Esophagus (tissue), 2 donors: ENCODE measurements around the gene MIPEP. TPM values are rescaled to one million over a fixed set of nuclear protein-coding genes. Genes with fewer than 3 reads are reported as not detected.

ENCODE experiments used
- H3K27ac ChIP-seq, 2 donors: one replicate each; pipeline ENCODE4 v1.5.1; 2013; ENCODE audit warnings: low read depth in 2 of 2, mild to moderate bottlenecking in 2 of 2, inconsistent platforms in 1 of 2, low read length in 1 of 2, moderate library complexity in 1 of 2
- H3K27me3 ChIP-seq, 2 donors: one replicate each; pipeline ENCODE4 v1.6.1; 2013; ENCODE audit warnings: low read length in 2 of 2, control low read depth in 1 of 2, mild to moderate bottlenecking in 1 of 2; ENCODE audit not compliant: insufficient read depth in 2 of 2, control insufficient read depth in 1 of 2
- H3K36me3 ChIP-seq, 2 donors: one replicate each; pipeline ENCODE4 v1.6.1; 2013; ENCODE audit warnings: low read length in 1 of 2; ENCODE audit not compliant: control insufficient read depth in 2 of 2, insufficient read depth in 2 of 2
- H3K4me1 ChIP-seq, 2 donors: one replicate each; pipeline ENCODE4 v1.6.1; 2013; ENCODE audit warnings: low read length in 1 of 2; ENCODE audit not compliant: control insufficient read depth in 2 of 2, insufficient read depth in 2 of 2
- H3K4me3 ChIP-seq, 2 donors: one replicate each; pipeline ENCODE4 v1.5.1; 2013; ENCODE audit warnings: low read length in 2 of 2, mild to moderate bottlenecking in 2 of 2, low read depth in 1 of 2, moderate library complexity in 1 of 2
- H3K9me3 ChIP-seq, 2 donors: one replicate each; pipeline ENCODE4 v1.6.1; 2013; ENCODE audit warnings: mild to moderate bottlenecking in 2 of 2, low read depth in 1 of 2, low read length in 1 of 2, moderate library complexity in 1 of 2; ENCODE audit not compliant: control insufficient read depth in 2 of 2, insufficient read depth in 1 of 2
- WGBS, 2 donors: extraction: QIAGEN DNeasy Blood & Tissue Kit; methylation state at CpG; one replicate each; pipeline ENCODE4 v1.1.7; 2013; 5-methylcytosine and 5-hydroxymethylcytosine counted together
- polyA plus RNA-seq, 2 donors: library from polyadenylated mRNA; stranded (reverse); fragments of 200-250 nt; gene quantifications; one replicate each; pipeline ENCODE4 v1.2.3, GENCODE V29; 2013
- donor health status: healthy with polysubstance abuse.
- donor health status: Bipolar disorder and iron deficiency.

MIPEP gene
- polyA plus RNA-seq, 2 donors = 16.3 to 16.7 TPM

DNA sequence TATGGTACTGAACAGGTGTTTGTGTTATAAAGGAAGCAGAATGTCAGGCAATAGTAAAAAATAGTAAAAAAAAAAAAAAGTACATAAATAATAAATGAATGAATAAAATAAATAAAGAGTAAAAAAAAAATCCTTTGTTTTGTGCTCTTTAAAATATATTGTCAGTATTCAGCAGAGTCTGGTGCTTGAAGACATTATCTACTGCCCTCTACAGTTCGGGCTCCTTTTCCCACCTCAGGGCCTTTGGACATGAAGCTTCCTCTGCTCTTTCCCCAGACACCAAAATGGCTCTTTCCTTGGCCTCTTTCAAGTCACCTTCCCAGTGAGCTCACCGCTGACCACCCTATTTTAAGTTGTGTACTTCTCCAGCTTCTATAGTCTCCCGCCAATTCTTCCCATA lies 181.5 kb downstream of the MIPEP start:
- Histone ChIP-seq H3K27ac (no peak overlapping the region), H3K36me3 (no peaks in the 10 kb centered on the region), H3K4me1 (peaks cover 0 to 2% of the 10 kb centered on the region in 2 donors), H3K9me3 (no peaks in the 10 kb centered on the region), H3K4me3 (no peak overlapping the region), H3K27me3 (no peaks in the 10 kb centered on the region)
- WGBS, 2 donors = 80 to 89% methylated on average over 3 of the region's 3 CpGs

DNA sequence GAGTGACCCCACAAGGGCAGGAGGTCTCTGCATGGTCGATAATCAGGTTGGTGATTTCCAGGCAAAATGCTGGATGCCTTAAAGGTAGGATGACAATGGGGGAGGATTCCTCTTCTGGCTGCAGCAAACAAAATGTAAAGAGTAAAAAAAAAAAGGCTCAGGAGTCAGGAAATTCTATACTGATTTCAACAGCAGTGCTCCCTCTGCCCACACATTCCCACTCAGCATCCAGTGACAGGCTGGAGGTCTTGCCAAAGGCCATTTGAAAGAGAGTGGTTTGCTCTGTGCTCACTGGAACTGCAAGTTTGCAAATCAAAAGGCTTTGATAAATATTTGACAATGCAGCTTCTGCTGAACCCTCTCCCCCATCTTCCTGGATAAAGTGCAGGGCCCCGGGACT lies 183.6 kb downstream of the MIPEP start:
- H3K36me3 ChIP-seq = no peaks in the 10 kb centered on the region
- no peak overlapping the region for H3K27ac ChIP-seq
- H3K9me3 ChIP-seq = no peaks in the 10 kb centered on the region
- H3K4me1 ChIP-seq = peaks cover 5% of the 10 kb centered on the region in 2 donors
- 63 to 72% methylated on average over 2 of the region's 2 CpGs for WGBS, 2 donors
- H3K4me3 ChIP-seq = no peak overlapping the region
- no peaks in the 10 kb centered on the region for H3K27me3 ChIP-seq

DNA sequence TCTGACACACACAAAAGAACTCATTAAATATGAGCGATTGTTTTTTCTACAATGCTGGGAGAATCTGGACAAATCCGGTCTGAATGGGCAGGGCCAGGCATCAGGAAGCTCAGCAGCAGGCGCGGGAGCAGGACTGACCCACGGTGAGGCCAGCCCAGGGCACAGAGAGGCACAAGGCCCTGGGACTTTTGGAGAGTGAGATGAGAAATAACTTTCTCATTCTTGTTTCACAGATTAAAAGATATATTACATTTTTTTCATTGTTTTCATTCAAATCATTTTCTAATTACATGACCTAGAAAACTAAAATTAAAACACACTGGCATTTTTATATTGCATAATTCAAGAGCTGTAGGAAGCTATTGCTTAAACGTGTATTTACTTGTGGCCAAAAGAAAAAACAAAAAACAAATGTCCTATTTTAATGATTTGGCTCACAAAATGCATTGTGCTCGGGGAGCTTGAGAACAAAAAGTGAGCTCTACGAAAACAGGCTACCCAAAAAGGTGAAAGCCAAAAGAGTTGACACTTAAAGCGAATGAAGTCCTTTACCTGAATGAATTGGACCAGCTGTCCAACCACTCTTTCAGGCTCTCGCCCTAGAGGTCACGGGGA lies 185.8 kb downstream of the MIPEP start:
- no peak overlapping the region for H3K27ac ChIP-seq
- H3K27me3 ChIP-seq = no peaks in the 10 kb centered on the region
- no peaks in the 10 kb centered on the region for H3K36me3 ChIP-seq
- H3K4me1 ChIP-seq = peaks cover 5% of the 10 kb centered on the region in 2 donors
- WGBS, 2 donors = 49 to 66% methylated on average over 11 of the region's 11 CpGs
- no peak overlapping the region for H3K4me3 ChIP-seq
- no peaks in the 10 kb centered on the region for H3K9me3 ChIP-seq

DNA sequence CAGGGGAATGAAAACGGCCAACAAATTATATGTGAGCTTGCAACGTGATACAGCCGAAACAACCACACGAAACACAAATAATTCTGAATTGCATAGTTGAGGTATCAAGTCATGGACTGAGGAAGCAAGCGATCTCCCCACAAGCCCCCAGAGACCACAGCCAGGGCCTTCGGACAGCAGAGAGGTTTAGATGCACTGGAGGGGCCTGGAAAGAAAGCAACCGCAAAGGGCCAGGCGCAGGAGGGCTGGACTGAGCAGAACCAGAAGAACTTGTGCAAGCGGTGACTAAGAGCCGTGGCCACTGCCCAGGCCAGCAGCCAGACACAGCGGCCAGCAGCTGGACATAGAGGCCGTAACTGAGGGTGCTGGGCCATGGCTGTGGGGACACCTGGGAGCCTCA lies 187.6 kb downstream of the MIPEP start:
- Histone ChIP-seq H3K36me3 (no peaks in the 10 kb centered on the region), H3K9me3 (no peaks in the 10 kb centered on the region), H3K4me3 (no peak overlapping the region), H3K27ac (no peak overlapping the region), H3K27me3 (no peaks in the 10 kb centered on the region), H3K4me1 (peaks cover 5% of the 10 kb centered on the region in 2 donors)
- WGBS, 2 donors = 83 to 85% methylated on average over 12 of the region's 12 CpGs

DNA sequence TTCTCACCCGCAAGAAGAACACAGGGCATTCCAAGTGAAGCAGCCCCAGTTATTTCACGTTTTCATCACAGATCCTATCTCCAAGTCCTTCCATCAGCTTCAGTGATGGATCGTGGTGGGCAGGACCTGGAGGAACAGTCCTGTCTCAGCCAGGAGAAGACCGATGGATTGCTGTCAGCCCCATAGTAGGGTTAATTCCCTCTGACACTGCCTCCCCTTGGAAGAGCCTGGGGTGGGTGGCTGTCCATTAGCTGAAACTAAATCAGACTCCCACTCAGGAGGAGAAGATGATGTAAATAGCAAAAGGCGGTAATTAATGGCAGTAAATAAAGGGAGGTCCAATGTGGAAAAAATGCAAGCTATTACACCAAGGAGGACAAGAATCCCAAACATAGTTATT lies 188.0 kb downstream of the MIPEP start:
- peaks cover 6 to 8% of the 10 kb centered on the region in 2 donors for H3K4me1 ChIP-seq
- H3K27ac ChIP-seq = no peak overlapping the region
- no peaks in the 10 kb centered on the region for H3K9me3 ChIP-seq
- H3K4me3 ChIP-seq = no peak overlapping the region
- H3K27me3 ChIP-seq = no peaks in the 10 kb centered on the region
- 89 to 93% methylated on average over 5 of the region's 5 CpGs for WGBS, 2 donors
- H3K36me3 ChIP-seq = no peaks in the 10 kb centered on the region

DNA sequence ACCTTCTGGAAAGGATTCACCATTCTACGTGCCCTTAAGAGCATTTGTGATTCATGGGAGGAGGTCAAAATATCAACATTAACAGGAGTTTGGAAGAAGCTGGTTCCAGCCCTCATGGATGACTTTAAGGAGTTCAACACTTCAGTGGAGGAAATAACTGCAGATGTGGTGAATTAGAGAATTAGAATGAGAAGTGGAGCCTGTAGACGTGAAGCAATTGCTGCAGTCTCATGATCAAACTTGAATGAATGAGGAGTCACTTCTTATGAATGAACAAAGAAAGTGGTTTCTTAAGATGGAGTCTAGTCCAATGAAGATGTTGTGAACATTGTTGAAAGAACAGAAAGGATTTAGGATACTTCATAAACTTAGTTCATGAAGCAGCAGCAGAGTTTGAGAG lies 189.9 kb downstream of the MIPEP start:
- Histone ChIP-seq H3K4me3 (no peak overlapping the region), H3K9me3 (no peaks in the 10 kb centered on the region), H3K4me1 (peaks cover 9 to 14% of the 10 kb centered on the region in 2 donors), H3K27ac (no peak overlapping the region), H3K27me3 (no peaks in the 10 kb centered on the region), H3K36me3 (no peaks in the 10 kb centered on the region)
- WGBS, 2 donors = 86 to 90% methylated on average over 2 of the region's 2 CpGs

DNA sequence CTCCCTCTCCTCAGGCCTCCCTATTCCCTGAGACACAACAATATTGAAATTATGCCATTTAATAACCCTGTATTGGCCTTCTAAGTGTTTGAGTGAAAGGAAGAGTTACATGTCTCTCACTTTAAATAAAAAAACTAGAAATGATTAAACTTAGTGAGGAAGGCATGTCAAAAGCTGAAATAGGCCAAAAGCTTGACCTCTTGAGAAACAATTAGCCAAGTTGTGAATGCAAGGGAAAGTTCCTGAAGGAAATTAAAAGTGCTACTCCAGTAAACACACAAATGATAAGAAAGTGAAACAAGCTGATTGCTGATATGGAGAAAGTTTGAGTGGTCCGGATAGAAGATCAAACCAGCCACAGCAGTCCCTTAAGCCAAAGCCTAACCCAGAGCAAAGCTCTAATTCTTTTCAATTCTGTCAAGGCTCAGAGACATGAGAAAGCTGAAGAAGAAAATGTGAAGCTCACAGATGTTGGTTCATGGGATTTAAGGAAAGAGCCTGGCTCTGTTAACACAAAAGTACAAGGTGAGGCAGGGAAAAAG lies 191.4 kb downstream of the MIPEP start:
- Histone ChIP-seq H3K4me1 (peaks cover 9 to 14% of the 10 kb centered on the region in 2 donors), H3K4me3 (no peak overlapping the region), H3K27ac (no peak overlapping the region), H3K9me3 (no peaks in the 10 kb centered on the region), H3K27me3 (no peaks in the 10 kb centered on the region), H3K36me3 (no peaks in the 10 kb centered on the region)
- 77% methylated on average over 1 of the region's 1 CpG for WGBS, 2 donors

DNA sequence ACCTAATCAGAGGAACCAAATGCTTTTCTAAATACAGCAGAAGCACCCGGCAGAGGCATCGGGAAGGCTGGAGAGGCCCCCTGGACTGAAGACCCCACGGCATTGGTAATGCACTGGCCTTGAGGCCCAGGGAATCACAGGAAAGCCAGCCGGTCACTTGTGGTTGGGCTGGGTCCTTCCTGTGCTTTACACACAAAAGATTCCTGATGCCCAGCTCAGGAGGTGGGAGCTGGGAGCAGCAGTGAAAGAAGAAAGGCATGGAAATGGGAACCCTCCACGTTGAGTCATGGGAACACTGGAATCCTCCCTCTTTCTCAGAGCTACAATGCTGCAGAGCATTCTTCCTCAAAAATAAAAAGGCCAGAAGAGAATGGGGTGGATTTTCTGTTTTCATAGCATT lies 192.6 kb downstream of the MIPEP start:
- no peak overlapping the region for H3K27ac ChIP-seq
- H3K4me1 ChIP-seq = peaks cover 4 to 9% of the 10 kb centered on the region in 2 donors
- no peaks in the 10 kb centered on the region for H3K9me3 ChIP-seq
- no peaks in the 10 kb centered on the region for H3K36me3 ChIP-seq
- H3K27me3 ChIP-seq = no peaks in the 10 kb centered on the region
- 63 to 67% methylated on average over 5 of the region's 5 CpGs for WGBS, 2 donors
- no peak overlapping the region for H3K4me3 ChIP-seq

DNA sequence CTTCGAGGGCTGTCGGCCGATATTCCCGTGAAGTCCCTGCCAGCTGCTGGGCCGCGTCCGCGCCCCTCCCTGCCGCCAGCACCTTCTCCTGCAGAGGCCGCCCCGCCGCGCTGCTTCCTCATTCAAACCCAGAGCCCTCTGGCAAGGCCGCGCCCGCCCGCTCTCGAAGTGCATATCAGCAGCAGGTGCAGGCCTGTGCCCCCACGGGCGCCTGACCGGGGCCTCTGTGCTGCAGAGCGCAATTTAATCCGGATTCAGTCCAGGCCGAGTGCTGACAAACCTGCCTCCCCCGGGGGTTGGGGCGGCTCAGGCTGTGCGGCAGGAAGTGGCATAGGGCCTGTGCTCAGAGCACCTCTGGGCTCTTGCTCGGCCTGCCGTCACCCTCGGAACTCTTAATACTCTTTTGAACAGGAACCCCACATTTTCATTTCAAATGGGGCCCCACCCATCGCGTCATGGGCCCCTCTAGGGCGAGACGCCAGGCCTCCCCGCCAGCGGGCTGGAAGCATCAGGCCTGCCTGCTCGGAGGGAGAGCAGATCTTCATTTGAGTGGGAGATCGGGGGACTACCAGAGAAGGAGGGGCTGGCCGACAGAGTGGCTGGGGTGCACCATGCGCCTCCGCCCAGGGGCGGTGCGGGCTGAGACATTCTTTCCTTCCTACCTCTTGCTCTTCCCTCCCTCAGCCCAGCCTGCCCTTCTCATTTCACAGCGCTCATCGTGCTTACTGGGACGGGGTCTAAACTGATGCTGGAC lies 193.3 kb downstream of the MIPEP start:
- H3K27ac ChIP-seq = peak overlapping the region; percentile 69 to 72

More for the DNA sequence above, 193.3 kb downstream of the MIPEP start:
- 45 to 49% methylated on average over 46 of the region's 46 CpGs for WGBS, 2 donors
- no peaks in the 10 kb centered on the region for H3K9me3 ChIP-seq
- no peaks in the 10 kb centered on the region for H3K36me3 ChIP-seq
- no peaks in the 10 kb centered on the region for H3K27me3 ChIP-seq
- peaks cover 4 to 9% of the 10 kb centered on the region in 2 donors for H3K4me1 ChIP-seq
- peak overlapping the region; percentile 4 to 13 for H3K4me3 ChIP-seq
